H9 (cell line): ENCODE data around the gene HMGN2. TPM values are rescaled to one million over a fixed set of nuclear protein-coding genes. Genes with fewer than 3 reads are reported as not detected.

Experiments
- DNase-seq: peaks from one replicate; pipeline ENCODE4 v3.0.0-alpha.2; 2017
- H2AFZ ChIP-seq: one replicate; pipeline ENCODE4 v1.6.1; 2013; ENCODE audit warnings: mild to moderate bottlenecking, low read length, control low read depth, moderate library complexity
- H2AK5ac ChIP-seq: 2 replicates; pipeline ENCODE4 v1.6.1; 2013; ENCODE audit warnings: low read length, control low read depth, mixed read lengths; ENCODE audit not compliant: insufficient read length
- H2BK120ac ChIP-seq: one replicate; pipeline ENCODE4 v1.6.1; 2013; ENCODE audit warnings: low read depth, mild to moderate bottlenecking, low read length, control low read depth, inconsistent platforms; ENCODE audit not compliant: poor library complexity, severe bottlenecking
- H2BK12ac ChIP-seq: 2 replicates; pipeline ENCODE4 v1.6.1; 2013; ENCODE audit warnings: low read length, control low read depth, mixed read lengths, low read depth; ENCODE audit not compliant: insufficient read length
- H2BK15ac ChIP-seq: 2 replicates; pipeline ENCODE4 v1.6.1; 2013; ENCODE audit warnings: low read depth, low read length, control low read depth
- H2BK20ac ChIP-seq: one replicate; pipeline ENCODE4 v1.6.1; 2013; ENCODE audit warnings: low read depth, mild to moderate bottlenecking, low read length, control low read depth, inconsistent platforms; ENCODE audit not compliant: poor library complexity, severe bottlenecking
- H2BK5ac ChIP-seq: 2 replicates; pipeline ENCODE4 v1.6.1; 2013; ENCODE audit warnings: low read length, control low read depth, mixed read lengths; ENCODE audit not compliant: insufficient read length
- H3K14ac ChIP-seq: 2 replicates; pipeline ENCODE4 v1.6.1; 2013; ENCODE audit warnings: low read length, control low read depth; ENCODE audit not compliant: insufficient read depth
- H3K18ac ChIP-seq: 2 replicates; pipeline ENCODE4 v1.6.1; 2013; ENCODE audit warnings: low read depth, mild to moderate bottlenecking, mixed read lengths, low read length, control low read depth; ENCODE audit not compliant: insufficient read length
- H3K23ac ChIP-seq: 2 replicates; pipeline ENCODE4 v1.6.1; 2013; ENCODE audit warnings: low read length, control low read depth, mixed read lengths, low read depth; ENCODE audit not compliant: insufficient read length
- H3K23me2 ChIP-seq: 2 replicates; pipeline ENCODE4 v1.6.1; 2013; ENCODE audit warnings: low read depth, mild to moderate bottlenecking, mixed read lengths, low read length, control low read depth; ENCODE audit not compliant: insufficient read length, poor library complexity, severe bottlenecking
- H3K27ac ChIP-seq: 2 replicates; pipeline ENCODE4 v1.5.1; 2013; ENCODE audit warnings: low read length, control low read depth, mixed read lengths, low read depth; ENCODE audit not compliant: insufficient read length
- H3K27me3 ChIP-seq: 2 replicates; pipeline ENCODE4 v1.6.1; 2013; ENCODE audit warnings: low read length, control low read depth, inconsistent platforms; ENCODE audit not compliant: insufficient read depth
- H3K4ac ChIP-seq: 2 replicates; pipeline ENCODE4 v1.6.1; 2013; ENCODE audit warnings: low read depth, mild to moderate bottlenecking, control low read depth, inconsistent platforms, low read length, moderate library complexity
- H3K4me1 ChIP-seq: 2 replicates; pipeline ENCODE4 v1.6.1; 2013; ENCODE audit warnings: low read length, control low read depth, inconsistent platforms; ENCODE audit not compliant: insufficient read depth
- H3K4me2 ChIP-seq: 2 replicates; pipeline ENCODE4 v1.6.1; 2013; ENCODE audit warnings: low read length, control low read depth, mixed read lengths; ENCODE audit not compliant: insufficient read length, insufficient read depth
- H3K56ac ChIP-seq: 2 replicates; pipeline ENCODE4 v1.6.1; 2013; ENCODE audit warnings: low read depth, mild to moderate bottlenecking, mixed read lengths, low read length, control low read depth; ENCODE audit not compliant: insufficient read length
- H3K79me1 ChIP-seq: 2 replicates; pipeline ENCODE4 v1.6.1; 2013; ENCODE audit warnings: low read depth, mild to moderate bottlenecking, moderate library complexity, low read length, control low read depth, inconsistent platforms; ENCODE audit not compliant: insufficient read depth, poor library complexity, severe bottlenecking
- H3K79me2 ChIP-seq: 2 replicates; pipeline ENCODE4 v1.6.1; 2013; ENCODE audit warnings: low read length, control low read depth, inconsistent platforms; ENCODE audit not compliant: insufficient read depth
- H3K9ac ChIP-seq: 2 replicates; pipeline ENCODE4 v1.6.1; 2013; ENCODE audit warnings: low read length, control low read depth, mixed read lengths; ENCODE audit not compliant: insufficient read length; ENCODE audit errors: extremely low read depth
- H3K9me3 ChIP-seq: one replicate; pipeline ENCODE4 v1.6.1; 2013; ENCODE audit warnings: low read depth, low read length, inconsistent platforms; ENCODE audit not compliant: control insufficient read depth
- H3T11ph ChIP-seq: one replicate; pipeline ENCODE4 v1.6.1; 2013; ENCODE audit warnings: mild to moderate bottlenecking, low read length, control low read depth, inconsistent platforms
- H4K20me1 ChIP-seq: one replicate; pipeline ENCODE4 v1.6.1; 2013; ENCODE audit not compliant: control insufficient read depth, insufficient read length, insufficient read depth
- H4K5ac ChIP-seq: 2 replicates; pipeline ENCODE4 v1.6.1; 2013; ENCODE audit warnings: low read depth, mild to moderate bottlenecking, mixed read lengths, low read length, control low read depth; ENCODE audit not compliant: insufficient read length
- H4K8ac ChIP-seq: replicated peaks from 2 replicates; pipeline ENCODE4 v1.6.1; 2013; ENCODE audit warnings: low read length, control low read depth, mixed read lengths, low read depth; ENCODE audit not compliant: insufficient read length
- H4K91ac ChIP-seq: 2 replicates; pipeline ENCODE4 v1.6.1; 2013; ENCODE audit warnings: low read depth, mild to moderate bottlenecking, moderate library complexity, mixed read lengths, low read length, control low read depth; ENCODE audit not compliant: insufficient read length
- H3K27ac Mint-ChIP-seq, 3 experiments: 2 replicates in 2 of 3; 3 replicates in 1 of 3; pipeline ENCODE4 v1.8.0; 2020 to 2021; ENCODE audit warnings: mixed read lengths in 3 of 3, mild to moderate bottlenecking in 1 of 3, moderate library complexity in 1 of 3
- H3K27me3 Mint-ChIP-seq: 2 replicates; pipeline ENCODE4 v1.8.0; 2021; ENCODE audit warnings: low read depth, mild to moderate bottlenecking, moderate library complexity, mixed read lengths
- H3K36me3 Mint-ChIP-seq, 3 experiments: 2 replicates in 2 of 3; 3 replicates in 1 of 3; pipeline ENCODE4 v1.8.0; 2020 to 2021; ENCODE audit warnings: low read depth in 3 of 3, mixed read lengths in 3 of 3; ENCODE audit not compliant: insufficient read depth in 1 of 3
- H3K4me1 Mint-ChIP-seq, 2 experiments: 2 replicates each; pipeline ENCODE4 v1.8.0; 2020; ENCODE audit warnings: mixed read lengths in 2 of 2
- H3K4me3 Mint-ChIP-seq, 2 experiments: 2 replicates in 1 of 2; 3 replicates in 1 of 2; pipeline ENCODE4 v1.8.0; 2020 to 2021; ENCODE audit warnings: mild to moderate bottlenecking in 2 of 2, mixed read lengths in 2 of 2, moderate library complexity in 1 of 2
- H3K9me3 Mint-ChIP-seq, 2 experiments: 2 replicates in 1 of 2; 3 replicates in 1 of 2; pipeline ENCODE4 v1.8.0; 2020; ENCODE audit warnings: mild to moderate bottlenecking in 2 of 2, mixed read lengths in 2 of 2, moderate library complexity in 1 of 2
- CTCF ChIP-seq: fragments of 200-600 bp; sonication (generic); conservative IDR thresholded peaks from 3 replicates; pipeline ENCODE4 v1.8.0; 2021; ENCODE audit warnings: antibody characterized with exemption, mild to moderate bottlenecking
- WGBS: extraction: QIAGEN DNeasy Blood & Tissue Kit; methylation state at CpG from one replicate; pipeline ENCODE4 v1.1.7; 2013; ENCODE audit warnings: missing lambda C conversion rate, low lambda C conversion rate, mixed read lengths; ENCODE audit not compliant: insufficient read length; ENCODE audit errors: extremely low coverage; 5-methylcytosine and 5-hydroxymethylcytosine counted together
- total RNA-seq: library from RNA; stranded (reverse); gene quantifications from 2 replicates; pipeline ENCODE4 v1.2.1, GENCODE V29; 2021

The HMGN2 gene
- total RNA-seq, 1 experiment from 2014 or later: 622 TPM

- H3K56ac ChIP-seq: no peak overlapping the region
- H2BK5ac ChIP-seq: no peak overlapping the region
- no peak overlapping the region for H2BK15ac ChIP-seq
- no peak overlapping the region for H4K8ac ChIP-seq
- H3K27me3 ChIP-seq: no peaks in the 10 kb centered on the region
- H3K9ac ChIP-seq: no peak overlapping the region
- H4K91ac ChIP-seq: no peak overlapping the region
- H3K23ac ChIP-seq: no peak overlapping the region
- Mint-ChIP-seq H3K27me3 (no peaks in the 10 kb centered on the region; the same call in 1 of the 2 replicates), H3K4me1 (peaks cover 0 to 6% of the 10 kb centered on the region in 2 experiments; a peak in 2 of 4 replicates), H3K4me3 (no peak overlapping the region), H3K9me3 (no peaks in the 10 kb centered on the region), H3K36me3 (peaks cover 4 to 14% (median 9%) of the 10 kb centered on the region in 3 experiments; a peak in 6 of 7 replicates), H3K27ac (peak overlapping the region in 1 of 3 experiments; percentile 68; a peak in 2 of 7 replicates)
- no peak overlapping the region for H3K18ac ChIP-seq
- no peak overlapping the region for H3T11ph ChIP-seq
- no peak overlapping the region for H4K5ac ChIP-seq
- no peaks in the 10 kb centered on the region for H3K9me3 ChIP-seq
- no peak overlapping the region for H2BK12ac ChIP-seq
- H3K14ac ChIP-seq: no peak overlapping the region
- no peaks in the 10 kb centered on the region for H3K4me1 ChIP-seq
- WGBS: no CpG with 5 or more reads among the region's 2 CpGs
- no peak for DNase-seq
- no peak overlapping the region for H2AFZ ChIP-seq
- H2BK120ac ChIP-seq: no peak overlapping the region
- no peak overlapping the region for H2AK5ac ChIP-seq
- TF ChIP-seq CTCF: no peak
- H3K27ac ChIP-seq: no peak overlapping the region
- H3K4ac ChIP-seq: no peak overlapping the region
- H3K4me2 ChIP-seq: no peak overlapping the region
- H3K79me2 ChIP-seq: no peaks in the 10 kb centered on the region
- H3K79me1 ChIP-seq: no peaks in the 10 kb centered on the region
- H4K20me1 ChIP-seq: no peaks in the 10 kb centered on the region
- H3K23me2 ChIP-seq: no peaks in the 10 kb centered on the region
- no peak overlapping the region for H2BK20ac ChIP-seq
Observed at GRCh38 chr1:26482921-26483320, 10.7 kb downstream of the HMGN2 start.
